GM12891 (cell line): ENCODE data around the gene PPP6R3.

Experiments
- PAX5 ChIP-seq: IDR thresholded peaks from 2 replicates; pipeline ENCODE4 v1.6.1; 2011; ENCODE audit warnings: low read length, moderate library complexity, mild to moderate bottlenecking; ENCODE audit not compliant: insufficient read depth, severe bottlenecking
- POLR2A ChIP-seq: IDR thresholded peaks from 2 replicates; pipeline ENCODE4 v1.6.1; 2011; ENCODE audit warnings: low read depth, low read length, control low read depth
- POLR2AphosphoS5 ChIP-seq: IDR thresholded peaks from 2 replicates; pipeline ENCODE4 v1.6.1; 2011; ENCODE audit warnings: low read depth, low read length, control low read depth
- POU2F2 ChIP-seq: IDR thresholded peaks from 2 replicates; pipeline ENCODE4 v1.6.1; 2011; ENCODE audit warnings: low read depth, mild to moderate bottlenecking, control low read depth, low read length, moderate library complexity
- SPI1 ChIP-seq: IDR thresholded peaks from 2 replicates; pipeline ENCODE4 v1.6.1; 2011; ENCODE audit warnings: low read depth, low read length, control low read depth
- TAF1 ChIP-seq: IDR thresholded peaks from 2 replicates; pipeline ENCODE4 v1.6.1; 2011; ENCODE audit warnings: low read depth, low read length, control low read depth

GRCh38 chr11:68575025-68575665 lies 114.6 kb downstream of the PPP6R3 start:
- no peak for TF ChIP-seq POLR2A
- no peak for TF ChIP-seq TAF1
- no peak for TF ChIP-seq POLR2AphosphoS5
- TF ChIP-seq PAX5 = no peak
- no peak for TF ChIP-seq POU2F2
- TF ChIP-seq SPI1 = no peak
